Astrocyte (in vitro differentiated cells and primary cell): Measurements from ENCODE around the gene CPLX3.

Experiments
- CTCF ChIP-seq: IDR thresholded peaks from 2 replicates; pipeline ENCODE4 v1.5.1; 2011; ENCODE audit warnings: low read depth, mild to moderate bottlenecking, inconsistent platforms, low read length, moderate library complexity; ENCODE audit not compliant: insufficient read depth
- EZH2 ChIP-seq: IDR thresholded peaks from 2 replicates; pipeline ENCODE4 v1.6.1; 2012; ENCODE audit warnings: mild to moderate bottlenecking, low read length, inconsistent platforms; ENCODE audit not compliant: insufficient read depth

DNA sequence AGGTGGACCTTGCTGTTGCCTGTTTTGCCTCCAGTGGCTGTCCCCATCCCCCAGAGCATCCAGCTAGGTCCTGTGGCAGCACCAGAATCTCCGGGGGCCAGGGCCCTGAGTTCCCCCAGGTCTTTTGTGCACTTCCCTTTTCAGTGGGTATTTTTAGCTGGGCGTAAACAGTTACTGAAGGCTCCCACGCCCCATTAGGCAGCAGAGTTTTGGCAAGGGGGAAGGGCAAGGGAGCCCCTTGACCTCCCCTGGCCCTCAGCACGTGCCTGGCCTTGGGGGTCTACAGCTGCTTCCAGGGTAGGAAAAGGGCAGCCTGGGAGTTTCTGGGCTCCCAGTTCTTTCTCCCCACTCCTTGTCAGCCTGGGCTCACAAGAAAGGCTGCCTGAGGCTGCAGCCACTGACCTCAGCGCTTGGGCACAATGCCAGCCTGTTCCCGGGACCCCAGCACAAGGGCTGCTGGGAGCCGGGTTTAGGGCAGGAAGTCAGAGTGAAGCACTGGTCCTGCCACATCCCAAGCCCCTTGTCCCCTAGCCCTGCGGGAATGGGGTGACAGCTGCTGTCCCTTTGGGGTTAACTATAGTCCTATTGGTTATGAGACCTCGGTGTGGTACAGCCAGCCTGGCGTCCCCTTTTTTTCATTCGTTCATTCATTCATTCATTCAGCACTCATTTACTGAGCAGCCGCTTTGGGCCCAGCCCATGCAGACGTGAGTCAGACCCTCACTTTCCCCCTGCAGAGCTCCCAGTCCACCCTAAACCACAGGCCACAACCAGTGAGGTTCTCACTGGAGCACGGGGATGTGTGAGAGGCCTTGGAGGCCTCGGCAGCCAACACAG lies 36.1 kb upstream of the CPLX3 start:
- no peak for TF ChIP-seq CTCF
- TF ChIP-seq EZH2 = no peak
